ENCODE measurements around the gene MAF. TPM values are rescaled to one million over a fixed set of nuclear protein-coding genes. Genes with fewer than 3 reads are reported as not detected.
A peak's percentile ranks its signal among the peaks of the same experiment; 100 is the strongest.

MAF gene
- 24.5 and 28.6 TPM in 2 replicates for total RNA-seq
- 9.7 TPM for polyA plus RNA-seq (2012)

- peak; percentile 95 for DNase-seq (ENCODE audit: low read depth)
Measured at GRCh38 chr16:79600638-79601091, at the start of gene MAF. MAF (minus strand) TSS chr16:79600737; CDS start chr16:79599902, 835 bp downstream.

- peak; percentile 43 for DNase-seq (ENCODE audit: low read depth)
Measured at GRCh38 chr16:79648826-79649225, 48.3 kb upstream of the MAF start.

DNA sequence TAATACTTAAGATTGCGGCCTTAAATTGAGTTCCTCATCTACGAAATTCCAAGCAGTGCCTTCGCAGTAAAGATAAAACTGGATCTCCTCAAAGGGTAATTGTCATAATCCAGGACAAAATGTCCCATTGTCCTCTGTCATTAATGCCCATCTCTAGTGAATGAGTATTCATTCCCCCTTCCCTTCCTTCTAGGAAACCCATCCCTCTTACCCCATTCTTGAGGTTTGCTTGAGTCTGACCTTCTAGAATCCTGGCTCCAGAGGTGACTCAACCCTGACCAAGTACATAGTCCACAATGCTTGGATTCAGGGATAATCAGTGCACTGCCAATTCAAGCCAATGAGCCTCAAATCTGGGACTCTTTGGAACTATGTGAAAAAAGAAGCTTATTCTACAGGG is 47.0 kb upstream of the MAF start:
- DNase-seq (ENCODE audit: low read depth) = no peak

DNA sequence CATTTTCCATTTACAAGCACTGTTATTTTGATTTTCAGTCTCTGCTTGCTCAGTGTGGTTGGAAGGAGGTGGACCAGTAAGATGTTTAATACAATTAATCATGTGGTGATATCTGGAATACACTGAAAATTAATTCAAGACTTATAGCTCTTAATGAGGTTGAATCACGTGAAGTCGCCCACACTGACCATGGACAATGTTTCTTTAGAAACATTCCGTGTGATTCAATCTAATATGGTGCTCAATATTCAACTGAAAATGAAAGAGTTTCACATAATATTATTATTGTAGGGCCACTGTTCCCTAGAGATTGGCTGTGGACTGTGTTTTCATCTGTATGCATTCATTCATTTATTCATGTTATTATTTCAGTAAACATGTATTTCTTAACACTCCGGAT is 45.2 kb upstream of the MAF start:
- DNase-seq (ENCODE audit: low read depth) = no peak

GRCh38 chr16:79644971-79645667 is 44.6 kb upstream of the MAF start:
- no peak for DNase-seq (ENCODE audit: low read depth)

GRCh38 chr16:79642652-79643051 is 42.1 kb upstream of the MAF start:
- no peak for DNase-seq (ENCODE audit: low read depth)

DNA sequence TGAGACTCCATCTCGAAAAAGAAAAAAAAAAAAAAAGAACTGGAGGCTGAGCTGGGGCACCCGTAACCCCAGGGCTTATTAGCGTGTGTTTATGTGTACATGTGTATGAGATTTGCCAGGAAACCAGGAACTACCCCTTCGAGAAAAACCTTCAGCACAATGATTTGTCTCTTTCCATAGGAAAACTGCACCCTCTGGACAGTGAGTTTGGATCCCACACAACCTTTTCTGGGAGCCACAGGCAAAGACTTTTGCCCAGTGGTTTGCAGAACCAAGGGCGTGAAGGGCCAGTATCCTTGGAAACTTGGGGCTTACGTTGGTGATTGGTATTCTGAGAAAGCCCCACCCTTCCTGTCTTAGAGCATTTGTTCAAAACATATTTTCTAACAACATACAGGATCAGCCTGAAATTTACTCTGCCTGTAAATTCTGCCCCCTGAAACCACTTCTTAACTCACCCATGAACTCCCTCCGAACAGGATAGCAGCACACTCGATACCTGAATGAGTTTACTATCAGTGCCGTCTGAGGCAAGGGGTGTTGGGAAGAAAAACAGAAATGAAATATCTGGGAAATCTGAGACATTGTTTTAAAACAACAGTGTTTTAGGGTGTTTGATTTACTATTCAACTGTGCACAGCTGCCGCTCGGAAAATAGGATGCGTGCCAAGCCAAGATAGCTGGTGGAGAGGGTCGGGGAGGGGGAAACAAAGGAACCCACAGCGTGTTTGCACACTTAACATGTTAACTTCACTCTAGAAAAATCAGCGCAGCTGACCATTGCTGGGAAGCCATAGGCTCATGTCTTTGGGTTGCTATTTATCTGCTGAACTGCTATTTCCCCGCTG is 40.2 kb upstream of the MAF start:
- DNase-seq (ENCODE audit: low read depth) = peak; percentile 70

- DNase-seq (ENCODE audit: low read depth) = no peak
Measured at GRCh38 chr16:79639576-79640311, 39.2 kb upstream of the MAF start.

- DNase-seq (ENCODE audit: low read depth) = no peak
Measured at GRCh38 chr16:79638386-79638785, 37.8 kb upstream of the MAF start.

GRCh38 chr16:79635488-79635887 is 35.0 kb upstream of the MAF start:
- DNase-seq (ENCODE audit: low read depth) = no peak

DNA sequence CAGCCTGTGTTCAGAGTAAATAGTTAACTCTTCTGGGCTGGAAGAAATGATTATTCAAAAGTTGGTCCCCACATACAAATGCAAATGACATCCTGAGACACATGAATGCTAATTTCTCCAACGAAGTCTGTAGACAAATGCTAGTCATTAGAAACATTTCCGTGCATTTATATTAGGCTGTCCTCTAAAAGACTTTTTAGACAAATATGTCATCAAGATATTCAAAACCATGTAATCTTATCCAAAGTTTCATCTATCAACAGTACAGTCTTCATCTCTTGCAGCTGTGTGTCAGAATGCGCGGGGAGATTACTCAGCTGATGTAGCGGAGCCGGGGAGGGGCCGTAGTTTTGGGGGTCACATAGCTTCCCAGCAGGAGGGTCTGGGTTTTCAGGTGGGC is 33.8 kb upstream of the MAF start:
- DNase-seq (ENCODE audit: low read depth) = no peak

DNA sequence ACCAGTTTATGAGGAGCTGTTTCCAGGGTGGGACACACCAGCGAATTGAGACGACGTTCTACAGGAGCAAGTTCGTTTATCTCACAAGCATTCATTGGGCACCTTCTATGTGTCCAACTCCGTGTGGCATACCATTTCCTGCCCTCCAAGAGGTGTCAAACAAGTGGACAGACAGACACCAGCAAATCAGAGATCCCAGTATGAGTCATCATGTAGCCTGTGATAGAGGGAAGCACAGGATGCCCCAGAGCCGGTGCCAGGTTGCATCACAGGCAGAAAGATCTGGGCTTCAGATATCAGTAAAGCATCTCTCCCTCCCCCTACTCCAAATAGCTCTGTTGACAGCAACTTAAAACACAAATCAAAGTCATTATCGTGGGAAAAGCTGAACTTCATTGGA is 31.8 kb upstream of the MAF start:
- no peak for DNase-seq (ENCODE audit: low read depth)

GRCh38 chr16:79628988-79629387 is 28.5 kb upstream of the MAF start:
- DNase-seq (ENCODE audit: low read depth) = no peak

DNA sequence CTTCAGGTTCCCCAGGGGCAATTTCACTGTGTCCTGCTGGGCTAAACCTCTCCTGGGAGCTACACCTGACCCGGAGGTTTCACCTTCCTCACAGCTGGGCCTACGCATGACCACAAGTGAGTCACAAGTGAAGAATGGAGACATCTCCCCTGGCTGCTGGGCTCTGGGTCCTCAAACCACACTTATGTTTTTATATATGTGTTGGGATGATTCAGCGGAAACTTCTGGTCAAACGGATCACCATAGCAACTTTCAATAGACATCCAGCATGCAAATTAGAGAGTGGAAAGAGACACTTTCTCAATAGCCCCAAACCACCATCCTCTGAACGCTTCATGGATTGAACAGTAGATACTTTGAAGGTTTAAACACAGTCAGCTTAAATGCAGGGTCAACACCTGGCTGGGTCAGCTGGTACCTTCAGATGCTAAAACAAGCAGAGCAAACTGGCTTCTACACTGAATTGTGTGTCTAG is 28.0 kb upstream of the MAF start:
- DNase-seq (ENCODE audit: low read depth) = no peak

GRCh38 chr16:79627092-79627491 is 26.6 kb upstream of the MAF start:
- DNase-seq (ENCODE audit: low read depth) = no peak

GRCh38 chr16:79625738-79626137 is 25.2 kb upstream of the MAF start:
- DNase-seq (ENCODE audit: low read depth) = no peak

- DNase-seq (ENCODE audit: low read depth) = no peak
Measured at GRCh38 chr16:79623824-79624223, 23.3 kb upstream of the MAF start.

DNA sequence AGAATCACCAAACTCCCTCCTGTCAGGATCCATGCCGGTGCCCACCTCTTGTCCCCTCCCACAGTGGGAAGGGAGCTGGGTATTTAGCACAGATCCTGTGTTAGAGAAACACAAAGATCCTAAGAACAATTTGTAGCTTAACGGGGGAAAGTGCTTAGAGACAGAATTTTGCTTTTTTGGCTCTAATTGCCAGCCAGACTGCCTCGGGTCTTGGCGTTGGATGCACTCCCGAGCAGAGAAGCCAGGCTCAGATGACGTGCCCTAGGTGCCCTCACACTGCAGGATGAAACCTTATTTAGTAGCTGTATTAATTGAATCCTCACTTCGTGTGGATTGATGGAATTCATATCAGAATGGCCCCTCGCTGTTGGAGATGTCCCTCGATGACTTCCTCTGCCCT is 22.5 kb upstream of the MAF start:
- DNase-seq (ENCODE audit: low read depth) = no peak

- DNase-seq (ENCODE audit: low read depth) = no peak
Measured at GRCh38 chr16:79621027-79621426, 20.5 kb upstream of the MAF start.

GRCh38 chr16:79618692-79619050 is 18.1 kb upstream of the MAF start:
- no peak for DNase-seq (ENCODE audit: low read depth)

DNA sequence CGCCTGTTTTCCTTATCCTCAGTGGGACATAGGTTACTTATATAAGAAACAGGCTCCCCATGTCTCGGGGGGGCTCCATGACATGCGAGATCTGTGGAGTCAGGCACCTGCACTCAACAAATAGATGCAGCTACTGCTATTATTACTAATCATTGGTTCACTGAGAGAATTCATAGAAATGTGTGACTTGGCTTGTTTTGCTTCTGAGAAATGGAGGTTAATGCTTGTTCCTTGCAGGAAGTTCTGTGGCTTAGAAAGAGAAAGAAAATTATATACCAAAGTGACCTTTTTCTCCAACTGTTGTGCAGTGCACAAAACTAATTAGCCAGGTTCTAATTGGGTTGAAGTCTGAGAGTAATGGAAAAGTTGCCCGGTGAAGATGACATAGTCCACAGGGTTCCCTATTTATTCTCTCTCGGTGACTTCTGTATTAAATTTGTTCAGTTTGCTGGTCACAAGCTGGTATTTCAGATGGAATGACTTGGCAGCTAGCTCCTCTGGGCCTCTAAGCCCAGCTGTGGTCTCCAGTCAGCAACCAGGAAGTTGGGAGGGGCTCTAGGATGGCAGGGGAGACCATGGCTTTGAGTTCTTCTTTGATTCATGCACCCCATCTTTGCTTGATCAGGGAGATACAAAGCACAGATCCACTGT is 17.6 kb upstream of the MAF start:
- DNase-seq (ENCODE audit: low read depth) = no peak

Measured in myocyte (in vitro differentiated cells).